ENCODE measurements around the gene FAM168B.

FAM168B gene

GRCh38 chr2:131015764-131016163 lies 77.5 kb downstream of the FAM168B start:
- DNase-seq (ENCODE audit: extremely low read depth, low read depth) = no peak
- H3K4me3 ChIP-seq (replicated peaks; ENCODE audit: low read depth, low read length) = no peak overlapping the region
- no peak for TF ChIP-seq CTCF (IDR thresholded peaks at IDR 0.05; ENCODE audit: low read depth, low read length, missing control alignments)

- no peak overlapping the region for H3K4me3 ChIP-seq (replicated peaks; ENCODE audit: low read depth, low read length)
- DNase-seq (ENCODE audit: extremely low read depth, low read depth) = no peak
- TF ChIP-seq CTCF (IDR thresholded peaks at IDR 0.05; ENCODE audit: low read depth, low read length, missing control alignments) = no peak
Observed at GRCh38 chr2:131014141-131014540, 79.1 kb downstream of the FAM168B start.

GRCh38 chr2:131011486-131011885 lies 81.8 kb downstream of the FAM168B start:
- no peak overlapping the region for H3K4me3 ChIP-seq (replicated peaks; ENCODE audit: low read depth, low read length)
- no peak for TF ChIP-seq CTCF (IDR thresholded peaks at IDR 0.05; ENCODE audit: low read depth, low read length, missing control alignments)
- no peak for DNase-seq (ENCODE audit: extremely low read depth, low read depth)

- DNase-seq (ENCODE audit: extremely low read depth, low read depth) = no peak
- H3K4me3 ChIP-seq (replicated peaks; ENCODE audit: low read depth, low read length) = no peak overlapping the region
- TF ChIP-seq CTCF (IDR thresholded peaks at IDR 0.05; ENCODE audit: low read depth, low read length, missing control alignments) = no peak
Observed at GRCh38 chr2:131010566-131010965, 82.7 kb downstream of the FAM168B start.

GRCh38 chr2:131009713-131010475 lies 83.4 kb downstream of the FAM168B start:
- no peak overlapping the region for H3K4me3 ChIP-seq (replicated peaks; ENCODE audit: low read depth, low read length)
- DNase-seq (ENCODE audit: extremely low read depth, low read depth) = no peak
- no peak for TF ChIP-seq CTCF (IDR thresholded peaks at IDR 0.05; ENCODE audit: low read depth, low read length, missing control alignments)

GRCh38 chr2:131008967-131009366 lies 84.3 kb downstream of the FAM168B start:
- TF ChIP-seq CTCF (IDR thresholded peaks at IDR 0.05; ENCODE audit: low read depth, low read length, missing control alignments) = no peak
- DNase-seq (ENCODE audit: extremely low read depth, low read depth) = no peak
- H3K4me3 ChIP-seq (replicated peaks; ENCODE audit: low read depth, low read length) = no peak overlapping the region

- H3K4me3 ChIP-seq (replicated peaks; ENCODE audit: low read depth, low read length) = no peak overlapping the region
- DNase-seq (ENCODE audit: extremely low read depth, low read depth) = no peak
- TF ChIP-seq CTCF (IDR thresholded peaks at IDR 0.05; ENCODE audit: low read depth, low read length, missing control alignments) = no peak
Observed at GRCh38 chr2:131006561-131006960, 86.7 kb downstream of the FAM168B start.
